Rectal smooth muscle tissue (tissue), 1 donor: ENCODE results near the gene SLC4A2.

Source experiments
- H3K27ac ChIP-seq: one replicate; pipeline ENCODE4 v1.7.0; 2013; ENCODE audit warnings: low read depth, low read length, inconsistent platforms
- H3K27me3 ChIP-seq: one replicate; pipeline ENCODE4 v1.7.0; 2013; ENCODE audit warnings: low read length; ENCODE audit not compliant: control insufficient read depth, insufficient read depth
- H3K36me3 ChIP-seq: one replicate; pipeline ENCODE4 v1.7.0; 2013; ENCODE audit warnings: low read length; ENCODE audit not compliant: control insufficient read depth, insufficient read depth
- H3K4me1 ChIP-seq: one replicate; pipeline ENCODE4 v1.7.0; 2013; ENCODE audit warnings: low read length; ENCODE audit not compliant: control insufficient read depth, insufficient read depth
- H3K4me3 ChIP-seq: one replicate; pipeline ENCODE4 v1.7.0; 2013; ENCODE audit warnings: low read length
- H3K9ac ChIP-seq: one replicate; pipeline ENCODE4 v1.7.0; 2013; ENCODE audit warnings: low read length

The SLC4A2 gene

DNA sequence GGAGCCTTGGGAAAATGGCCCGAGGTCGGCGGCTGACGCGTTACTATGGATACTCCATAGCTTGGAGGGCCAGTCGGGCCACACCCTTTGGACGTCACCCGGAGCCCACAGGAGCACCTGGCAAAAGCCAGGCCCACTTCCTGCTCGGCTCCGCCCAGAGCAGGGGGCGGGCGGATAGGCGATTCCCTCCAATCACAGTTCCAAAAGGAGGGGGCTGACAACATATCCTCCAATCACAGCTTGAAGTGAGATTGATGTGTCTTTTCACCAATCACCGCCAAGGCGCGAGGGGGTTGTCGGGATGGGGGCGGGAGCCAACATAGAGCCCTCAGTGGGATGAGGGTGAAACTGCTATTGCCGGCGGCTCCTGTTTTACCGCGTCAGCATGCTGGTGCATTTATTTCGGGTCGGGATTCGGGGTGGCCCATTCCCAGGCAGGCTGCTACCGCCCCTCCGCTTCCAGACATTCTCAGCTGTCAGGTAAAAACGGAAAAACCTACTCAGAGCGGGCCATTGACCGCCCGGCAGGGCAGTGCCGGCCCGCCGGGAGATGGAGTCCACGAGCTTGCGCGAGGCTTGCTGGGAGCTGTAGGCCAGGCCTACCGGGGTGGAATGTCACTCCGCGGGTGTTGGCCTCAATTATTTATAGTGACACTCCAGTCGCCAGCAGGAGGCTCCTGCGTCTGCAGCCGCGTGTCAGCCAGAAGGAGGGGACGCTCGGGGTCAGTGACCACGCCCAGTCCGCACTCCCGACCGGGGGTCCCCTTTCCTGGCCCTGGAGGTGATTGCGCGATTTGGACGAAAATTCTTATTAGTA lies 31.1 kb upstream of the SLC4A2 start, which contains the start of gene ABCB8:
ABCB8 (plus strand) TSS at position 320 of the 817 bp plus-strand sequence; CDS start at position 386, 66 bp downstream.
- Histone ChIP-seq H3K27ac (peak within 1 kb of the TSS; percentile 85), H3K36me3 (no peaks in the 10 kb centered on the region), H3K9ac (peak within 1 kb of the TSS; percentile 62), H3K27me3 (no peaks in the 10 kb centered on the region), H3K4me3 (peak within 1 kb of the TSS; percentile 96), H3K4me1 (peaks cover 2% of the 10 kb centered on the region)

DNA sequence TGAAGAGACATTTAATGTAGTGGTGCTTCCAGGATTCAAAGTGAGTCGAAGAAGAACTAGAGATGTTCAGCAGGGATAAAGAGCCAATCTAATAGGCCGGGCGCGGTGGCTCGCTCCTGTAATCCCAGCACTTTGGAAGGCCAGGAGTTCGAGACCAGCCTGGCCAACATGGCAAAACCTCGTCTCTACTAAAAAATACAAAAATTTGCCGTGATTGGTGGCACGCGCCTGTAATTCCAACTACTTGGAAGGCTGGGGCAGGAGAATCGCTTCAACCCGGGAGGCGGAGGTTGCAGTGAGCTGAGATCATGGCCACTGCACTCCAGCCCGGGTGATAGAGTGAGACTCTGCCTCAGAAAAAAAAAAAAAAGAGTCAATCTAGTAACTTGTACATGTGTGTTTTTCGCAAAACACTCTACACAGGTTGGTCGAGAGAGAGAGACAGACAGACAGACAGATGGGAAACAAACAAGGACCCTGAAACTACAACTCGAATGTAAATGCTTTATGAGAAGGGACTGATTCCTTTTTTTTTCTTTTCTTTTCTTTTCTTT lies 30.4 kb upstream of the SLC4A2 start:
- Histone ChIP-seq H3K4me3 (peak overlapping the region; percentile 96), H3K27me3 (no peaks in the 10 kb centered on the region), H3K36me3 (no peaks in the 10 kb centered on the region), H3K27ac (peak overlapping the region; percentile 85), H3K9ac (peak overlapping the region; percentile 62), H3K4me1 (peaks cover 2% of the 10 kb centered on the region)

DNA sequence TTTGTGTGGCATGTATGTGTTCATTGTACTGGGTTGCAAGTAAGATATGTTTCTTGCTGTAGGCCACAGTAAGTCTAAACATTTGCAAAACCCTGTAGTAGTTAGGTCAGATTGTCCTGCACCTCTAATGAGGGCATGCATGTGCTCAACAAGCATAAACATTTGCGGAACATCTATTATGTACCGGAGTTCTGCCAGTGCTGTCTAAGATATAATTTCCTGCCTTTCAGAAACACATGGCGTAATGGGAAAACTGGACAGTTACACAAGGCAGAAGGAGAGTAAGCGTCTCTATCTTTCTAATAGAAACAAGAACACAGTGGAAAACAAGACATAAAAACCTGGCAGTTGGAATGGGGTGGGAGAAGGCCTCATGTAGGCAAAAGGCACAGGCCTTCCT lies 28.4 kb upstream of the SLC4A2 start:
- no peak overlapping the region for H3K4me3 ChIP-seq
- H3K36me3 ChIP-seq: peaks cover 13% of the 10 kb centered on the region
- H3K4me1 ChIP-seq: peaks cover 2% of the 10 kb centered on the region
- no peak overlapping the region for H3K9ac ChIP-seq
- no peaks in the 10 kb centered on the region for H3K27me3 ChIP-seq
- H3K27ac ChIP-seq: no peak overlapping the region

DNA sequence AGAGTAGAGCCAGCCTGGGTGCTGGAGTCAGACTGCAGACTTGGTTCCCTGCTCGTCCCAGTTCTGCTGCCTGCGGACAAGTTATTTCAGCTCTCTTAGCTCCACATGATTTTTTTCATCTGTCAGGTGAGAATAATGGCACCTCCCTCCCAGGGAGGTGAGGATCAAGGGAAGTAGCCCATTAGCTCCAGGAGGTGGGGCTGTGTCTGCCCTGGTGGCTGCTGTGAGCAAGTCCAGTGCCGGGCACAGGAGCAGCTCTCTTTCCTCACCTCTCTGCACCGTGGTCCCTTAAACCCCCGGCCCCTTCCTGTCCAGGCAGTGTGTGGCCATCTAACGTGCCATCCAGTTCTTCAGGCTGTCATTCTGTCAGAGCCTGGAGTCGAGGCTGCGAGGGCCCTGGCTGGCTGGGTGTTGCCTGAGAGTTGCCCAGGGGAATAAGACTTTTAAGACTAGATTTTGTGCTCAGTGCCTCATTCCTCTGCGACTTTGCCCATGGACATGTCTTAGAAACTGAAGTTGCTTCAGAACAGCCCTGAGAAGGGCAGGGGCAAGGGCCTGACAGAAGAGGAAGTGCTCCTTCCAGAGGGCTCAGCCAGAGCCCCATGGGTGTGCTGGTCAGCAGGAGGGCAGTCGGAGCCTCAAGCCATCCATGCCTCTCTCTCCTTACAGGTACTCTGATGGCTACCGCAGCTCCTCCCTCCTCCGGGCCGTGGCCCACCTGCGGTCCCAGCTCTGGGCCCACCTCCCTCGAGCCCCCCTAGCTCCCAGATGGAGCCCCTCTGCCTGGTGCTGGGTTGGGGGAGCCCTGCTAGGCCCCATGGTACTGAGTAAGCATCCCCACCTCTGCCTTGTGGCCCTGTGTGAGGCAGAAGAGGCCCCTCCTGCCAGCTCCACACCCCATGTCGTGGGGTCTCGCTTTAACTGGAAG lies 26.2 kb upstream of the SLC4A2 start:
- H3K27me3 ChIP-seq: no peaks in the 10 kb centered on the region
- no peak overlapping the region for H3K9ac ChIP-seq
- peaks cover 2% of the 10 kb centered on the region for H3K4me1 ChIP-seq
- H3K4me3 ChIP-seq: no peak overlapping the region
- H3K36me3 ChIP-seq: peaks cover 13% of the 10 kb centered on the region
- H3K27ac ChIP-seq: no peak overlapping the region

DNA sequence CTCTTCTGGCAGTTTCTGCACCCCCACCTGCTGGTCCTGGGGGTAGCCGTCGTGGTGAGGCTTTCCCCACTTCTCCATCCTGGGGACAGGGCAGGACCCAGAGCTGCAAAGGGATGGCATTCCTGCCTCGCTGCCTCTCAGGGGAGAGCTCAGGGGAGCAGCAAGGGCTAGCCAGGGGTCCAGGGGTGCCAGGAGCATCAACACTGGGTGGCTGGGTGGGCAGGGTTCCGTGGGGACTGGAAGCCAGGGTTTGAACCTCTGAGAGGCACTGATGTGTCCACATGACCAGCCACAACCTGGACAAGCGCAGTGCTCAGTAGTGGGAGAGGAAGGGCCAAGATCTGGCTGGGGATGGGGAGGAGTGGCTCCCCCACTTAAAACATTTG lies 25.5 kb upstream of the SLC4A2 start:
- no peak overlapping the region for H3K4me3 ChIP-seq
- no peak overlapping the region for H3K9ac ChIP-seq
- no peaks in the 10 kb centered on the region for H3K27me3 ChIP-seq
- peaks cover 2% of the 10 kb centered on the region for H3K4me1 ChIP-seq
- no peak overlapping the region for H3K27ac ChIP-seq
- peaks cover 13% of the 10 kb centered on the region for H3K36me3 ChIP-seq

DNA sequence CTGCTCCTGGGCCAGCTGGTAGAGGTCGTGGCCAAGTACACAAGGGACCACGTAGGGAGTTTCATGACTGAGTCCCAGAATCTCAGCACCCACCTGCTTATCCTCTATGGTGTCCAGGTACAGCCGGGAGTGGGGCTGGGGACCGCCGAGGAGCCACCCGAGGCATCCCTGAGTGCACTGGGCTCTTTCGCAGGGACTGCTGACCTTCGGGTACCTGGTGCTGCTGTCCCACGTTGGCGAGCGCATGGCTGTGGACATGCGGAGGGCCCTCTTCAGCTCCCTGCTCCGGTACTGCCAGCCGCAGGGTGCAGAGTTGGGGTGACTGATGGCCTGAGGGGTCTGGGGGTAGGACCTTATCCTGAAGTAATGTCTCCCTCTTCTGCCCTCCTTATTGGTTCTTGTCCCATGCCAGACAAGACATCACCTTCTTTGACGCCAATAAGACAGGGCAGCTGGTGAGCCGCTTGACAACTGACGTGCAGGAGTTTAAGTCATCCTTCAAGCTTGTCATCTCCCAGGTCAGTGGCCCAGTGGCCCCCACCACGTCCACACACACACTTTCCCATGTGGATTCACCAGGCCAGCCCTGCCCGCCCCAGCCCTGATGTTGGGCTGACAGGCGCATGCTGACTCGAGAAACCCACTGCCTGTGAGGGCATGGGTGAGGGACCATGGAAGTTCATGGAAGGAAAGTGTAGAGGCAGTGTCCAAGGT lies 24.9 kb upstream of the SLC4A2 start:
- no peaks in the 10 kb centered on the region for H3K27me3 ChIP-seq
- H3K36me3 ChIP-seq: peaks cover 13% of the 10 kb centered on the region
- H3K4me3 ChIP-seq: no peak overlapping the region
- H3K4me1 ChIP-seq: no peaks in the 10 kb centered on the region
- no peak overlapping the region for H3K27ac ChIP-seq
- H3K9ac ChIP-seq: no peak overlapping the region

DNA sequence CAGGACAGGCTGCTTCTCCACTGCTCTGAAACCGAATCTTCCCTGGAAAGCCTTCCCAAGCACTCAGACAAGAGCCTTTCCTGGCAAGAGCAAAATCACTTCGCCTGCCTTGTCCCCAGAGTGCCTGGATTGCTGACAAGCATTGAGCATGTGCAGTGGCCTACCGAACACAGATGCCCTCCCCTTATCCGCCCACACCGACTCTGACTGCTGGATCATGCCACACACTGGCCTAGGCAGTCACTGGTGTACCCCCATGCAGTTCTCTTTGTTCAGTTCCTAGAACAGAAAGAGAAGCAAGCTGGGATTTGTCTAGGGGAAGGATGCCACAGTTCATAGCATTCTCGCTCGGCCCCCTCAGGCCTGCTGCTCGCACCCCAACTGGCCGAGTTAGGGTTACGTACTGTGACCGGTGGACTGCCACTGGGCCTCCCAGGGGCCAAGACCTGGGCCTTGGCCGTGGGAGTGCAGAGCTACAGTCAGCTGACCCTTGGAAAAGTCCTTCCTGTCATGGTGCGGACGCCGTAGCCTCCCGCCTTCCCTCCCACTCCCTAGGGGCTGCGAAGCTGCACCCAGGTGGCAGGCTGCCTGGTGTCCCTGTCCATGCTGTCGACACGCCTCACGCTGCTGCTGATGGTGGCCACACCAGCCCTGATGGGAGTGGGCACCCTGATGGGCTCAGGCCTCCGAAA lies 24.2 kb upstream of the SLC4A2 start:
- Histone ChIP-seq H3K9ac (no peak overlapping the region), H3K27ac (no peak overlapping the region), H3K36me3 (peaks cover 13% of the 10 kb centered on the region), H3K27me3 (no peaks in the 10 kb centered on the region), H3K4me3 (no peak overlapping the region), H3K4me1 (no peaks in the 10 kb centered on the region)

DNA sequence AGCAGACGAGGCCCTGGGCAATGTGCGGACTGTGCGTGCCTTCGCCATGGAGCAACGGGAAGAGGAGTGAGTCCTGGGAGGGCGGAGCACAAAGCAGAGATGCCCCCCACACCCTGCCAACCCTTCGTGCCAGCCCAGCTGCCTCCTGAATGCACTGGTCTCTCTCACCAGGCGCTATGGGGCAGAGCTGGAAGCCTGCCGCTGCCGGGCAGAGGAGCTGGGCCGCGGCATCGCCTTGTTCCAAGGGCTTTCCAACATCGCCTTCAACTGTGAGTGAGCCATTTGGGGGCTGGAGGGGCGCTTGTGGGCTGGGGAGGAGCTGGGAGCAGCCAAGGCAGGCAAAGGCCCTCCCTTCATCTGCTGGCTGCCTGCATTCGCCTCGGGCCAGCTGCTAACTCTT lies 23.5 kb upstream of the SLC4A2 start:
- no peaks in the 10 kb centered on the region for H3K27me3 ChIP-seq
- no peak overlapping the region for H3K9ac ChIP-seq
- H3K4me3 ChIP-seq: no peak overlapping the region
- peaks cover 13% of the 10 kb centered on the region for H3K36me3 ChIP-seq
- H3K4me1 ChIP-seq: no peaks in the 10 kb centered on the region
- no peak overlapping the region for H3K27ac ChIP-seq

DNA sequence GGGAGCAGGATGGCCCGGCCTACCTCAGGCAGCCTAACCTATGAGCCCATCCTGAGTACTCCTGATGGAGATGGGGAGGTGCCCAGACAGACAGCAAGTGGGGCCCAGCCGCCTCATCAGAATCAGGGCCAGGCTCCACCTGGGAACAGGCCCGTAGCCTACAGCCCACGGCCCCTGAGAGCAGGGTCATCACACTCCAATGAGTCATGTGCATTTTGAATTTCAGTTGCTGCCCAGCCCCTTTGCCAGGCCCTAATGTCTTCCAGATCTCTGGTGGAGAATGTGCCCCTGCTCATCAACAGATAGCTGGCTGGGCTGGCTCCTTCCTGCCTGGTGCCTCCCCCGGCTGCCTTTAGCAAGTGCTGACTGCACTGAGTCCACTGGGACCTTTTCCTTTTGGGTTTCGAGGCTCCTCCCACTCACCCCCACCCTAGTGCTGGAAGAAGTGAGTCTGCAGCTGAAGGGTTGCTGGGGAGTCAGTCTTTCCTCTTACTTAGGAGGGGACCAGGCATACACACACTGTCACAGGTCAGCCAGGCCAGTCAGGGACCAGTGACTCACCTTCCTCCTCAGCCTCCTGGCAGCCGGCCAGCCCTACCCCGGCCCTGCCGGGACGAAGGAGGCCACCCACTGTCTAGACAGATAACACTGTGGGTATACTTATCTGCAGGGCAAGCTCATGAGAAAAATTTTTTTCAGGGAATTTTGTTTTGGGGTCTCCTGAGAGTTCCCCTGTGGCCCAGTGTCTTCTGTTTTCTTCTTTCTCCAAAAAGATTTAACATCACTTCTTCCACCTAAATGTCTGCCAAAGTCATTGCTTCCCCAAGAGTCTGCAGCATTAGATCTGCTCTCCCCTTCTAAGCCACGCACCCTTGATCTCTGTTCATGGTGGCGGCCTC lies 20.2 kb upstream of the SLC4A2 start:
- Histone ChIP-seq H3K4me3 (no peak overlapping the region), H3K9ac (no peak overlapping the region), H3K36me3 (peaks cover 17% of the 10 kb centered on the region), H3K27ac (no peak overlapping the region), H3K4me1 (no peaks in the 10 kb centered on the region), H3K27me3 (no peaks in the 10 kb centered on the region)

DNA sequence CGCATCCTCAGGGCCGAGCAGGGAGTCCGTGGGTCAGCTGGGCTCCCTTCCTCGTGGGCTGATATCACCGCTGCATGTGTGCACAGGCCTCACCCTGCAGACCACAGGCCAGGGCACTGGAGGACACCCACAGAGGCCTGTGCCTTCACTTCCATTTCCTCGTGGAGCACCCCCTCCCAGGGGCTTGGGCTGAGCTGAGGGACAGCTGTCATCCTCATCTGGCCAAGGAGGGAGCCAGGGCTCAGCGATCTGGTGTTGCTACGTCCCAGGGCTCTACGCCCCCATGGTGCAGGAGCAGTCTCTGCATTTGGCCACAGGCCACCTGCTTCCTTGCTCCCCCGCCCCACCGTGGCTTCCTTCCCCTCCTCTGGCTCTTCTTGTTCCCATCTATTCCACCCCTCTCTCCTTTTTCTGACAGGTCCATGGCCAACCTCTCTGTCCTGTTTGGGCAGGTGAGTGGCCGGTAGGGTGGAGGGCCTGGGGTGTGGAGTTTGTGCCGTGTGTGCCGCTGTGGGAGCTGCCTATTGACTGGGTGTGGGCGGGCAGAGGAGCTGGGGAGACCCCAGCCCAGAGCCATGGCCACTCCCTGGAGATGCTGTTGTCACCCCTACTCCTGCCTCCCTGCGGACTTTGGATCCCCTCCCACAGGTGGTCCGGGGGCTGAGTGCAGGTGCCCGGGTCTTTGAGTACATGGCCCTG lies 19.4 kb upstream of the SLC4A2 start:
- H3K27me3 ChIP-seq: no peaks in the 10 kb centered on the region
- peaks cover 10% of the 10 kb centered on the region for H3K36me3 ChIP-seq
- no peak overlapping the region for H3K27ac ChIP-seq
- H3K9ac ChIP-seq: no peak overlapping the region
- H3K4me1 ChIP-seq: no peaks in the 10 kb centered on the region
- no peak overlapping the region for H3K4me3 ChIP-seq
